Heart right ventricle (tissue), 16 donors: ENCODE data around the gene CDC73. TPM values are rescaled to one million over a fixed set of nuclear protein-coding genes. Genes with fewer than 3 reads are reported as not detected.

ENCODE experiments used
- ATAC-seq, 8 donors: fragments of 200-7000 bp; cut with Tn5 transposase; one replicate each; pipeline ENCODE4 v1.9.1; 2020; ENCODE audit warnings: mild to moderate bottlenecking in 8 of 8, moderate library complexity in 8 of 8, moderate number of reproducible peaks in 1 of 8
- DNase-seq, 2 donors: peaks; one replicate each; pipeline ENCODE4 v3.0.0-alpha.2; 2020
- H3K27ac ChIP-seq, 10 donors: fragments of 200-600 bp; sonication (generic) in 2 of 10; one replicate each; pipeline versions ENCODE4 v1.5.0 to v1.8.0; 2020 to 2022; ENCODE audit warnings: mild to moderate bottlenecking in 3 of 10
- H3K27me3 ChIP-seq, 7 donors: fragments of 200-600 bp; one replicate each; pipeline ENCODE4 v1.8.0; 2021 to 2022; ENCODE audit warnings: mild to moderate bottlenecking in 2 of 7
- H3K36me3 ChIP-seq, 9 donors: fragments of 200-600 bp; sonication (generic) in 1 of 9; one replicate each; pipeline versions ENCODE4 v1.5.0 to v1.8.0; 2020 to 2022; ENCODE audit warnings: mild to moderate bottlenecking in 2 of 9
- H3K4me1 ChIP-seq, 9 donors: fragments of 200-600 bp; sonication (generic) in 1 of 9; one replicate each; pipeline versions ENCODE4 v1.5.0 to v1.8.0; 2020 to 2022; ENCODE audit warnings: mild to moderate bottlenecking in 4 of 9
- H3K4me3 ChIP-seq, 10 donors: fragments of 200-600 bp; sonication (generic) in 2 of 10; one replicate each; pipeline versions ENCODE4 v1.5.0 to v1.8.0; 2020 to 2022; ENCODE audit warnings: mild to moderate bottlenecking in 7 of 10, moderate library complexity in 2 of 10
- H3K9me3 ChIP-seq, 11 donors: fragments of 200-600 bp in 10 of 11; sonication (generic) in 2 of 11; one replicate each; pipeline versions ENCODE4 v1.5.0 to v1.8.0; 2013 to 2022; ENCODE audit warnings: mild to moderate bottlenecking in 2 of 11, control low read depth in 1 of 11, moderate library complexity in 1 of 11
- CTCF ChIP-seq, 9 donors: fragments of 200-600 bp; sonication (generic) in 2 of 9; IDR thresholded peaks; one replicate each; pipeline versions ENCODE4 v1.5.0 to v1.8.0; 2021 to 2022; ENCODE audit warnings: antibody characterized with exemption in 9 of 9, mild to moderate bottlenecking in 5 of 9, moderate library complexity in 1 of 9
- WGBS, 2 donors: extraction: QIAGEN DNeasy Blood & Tissue Kit; methylation state at CpG; one replicate each; pipeline ENCODE4 v1.1.7; 2013; ENCODE audit warnings: inconsistent platforms in 1 of 2; 5-methylcytosine and 5-hydroxymethylcytosine counted together
- intact Hi-C, 10 donors: fragments of 100-400 bp; cut with DNase I; formaldehyde crosslinking; loops; one replicate each; pipeline versions ENCODE4 v1.11.1 to v1.14.2; 2022
- polyA plus RNA-seq, 2 donors: library from polyadenylated mRNA; stranded (reverse); fragments of 200-250 nt; gene quantifications; one replicate each; pipeline ENCODE4 v1.2.3, GENCODE V29; 2013
- total RNA-seq, 10 donors: library from RNA; stranded (reverse); fragmentation: NEBNext Ultra II Directional in 3 of 10; extraction: Animal tissue kit (Norgen Biotek cat#: 25700) in 3 of 10; gene quantifications; one replicate each; pipeline versions ENCODE4 v1.2.1 to v1.2.4, GENCODE V29; 2021 to 2023
- donor health status: Arrhythmogenic right ventricular cardiomyopathy.
- donor health status: ischemic (EF 13 %, LVEDD 7.1; RV severe dilation, severe dysfunction).
- donor health status: healthy with polysubstance abuse.
- donor health status: DM: no; HTN: yes; CAD: no.
- donor health status: DM: no; HTN: no; CAD: no.
- donor health status: ischemic (EF 25% LVEDD 6.9; RV normal size, moderate dysfunction).
- donor health status: ischemic (EF 25% LVEDD 5.7; RV mildly dilated, moderate dysfunction).
- donor health status: healthy.
- donor health status: DM: yes; HTN: yes; CAD: no.
- donor health status: Ischemic cardiomyopathy.
- donor health status: ischemic (EF 35%, LVEDD 5.7; RV mildly dilated, moderate dysfunction).
- donor health status: nonischemic (EF 11% LVEDD 7.7; RV severe dilation, severe dysfunction).
- donor health status: DM: yes; HTN: yes; CAD: no.
- donor health status: PGD.
- donor health status: ischemic (EF 29% LVEDD 5.4; RV normal size, mild dysfunction).
- donor health status: nonischemic (EF 23%, LVEDD 6.1; RV moderate dilation, normal function).

Gene CDC73
- total and polyA plus RNA-seq, 12 donors = 9.2 to 70.2 (median 54.2) TPM

- TF ChIP-seq CTCF (IDR thresholded peaks at IDR 0.05) = no peak
- DNase-seq = peak; percentile 34 to 47
- peaks cover 0 to 26% (median 16%) of the 10 kb centered on the region in 9 donors for H3K4me1 ChIP-seq
- H3K27me3 ChIP-seq = no peaks in the 10 kb centered on the region
- peaks cover 0 to 21% (median 6%) of the 10 kb centered on the region in 9 donors for H3K36me3 ChIP-seq
- peak overlapping the region; percentile 65 to 96 (median 84) for H3K4me3 ChIP-seq
- intact Hi-C loops = loop anchor here in 7 of 10 donors (1.0 to 10.0 kb wide), 8 partner anchors 16 to 630 kb away; partner anchors contain the start of genes RO60 (in 2 of the 7), UCHL5 (in 2 of the 7) and CDC73 (in 1 of the 7)
- WGBS, 2 donors = 0 to 1% methylated on average over 24 of the region's 24 CpGs
- peak overlapping the region; percentile 25 to 96 (median 94) for H3K27ac ChIP-seq
- peak; percentile 46 to 71 (median 58) for ATAC-seq
- H3K9me3 ChIP-seq = no peaks in the 10 kb centered on the region
Observed at GRCh38 chr1:193104502-193104906, 17.3 kb upstream of the CDC73 start.

GRCh38 chr1:193104907-193105820, 16.7 kb upstream of the CDC73 start, which contains the start of gene GLRX2:
Gene GLRX2 (minus strand): TSS chr1:193105414. CDS start chr1:193105382, 32 bp downstream.
- peak in 4 of 9 donors; percentile 19 to 43 (median 29) for TF ChIP-seq CTCF (IDR thresholded peaks at IDR 0.05)
- Histone ChIP-seq H3K4me1 (peaks cover 0 to 26% (median 16%) of the 10 kb centered on the region in 9 donors), H3K36me3 (peaks cover 0 to 14% (median 0%) of the 10 kb centered on the region in 9 donors), H3K27me3 (no peaks in the 10 kb centered on the region), H3K9me3 (no peaks in the 10 kb centered on the region), H3K4me3 (peak within 1 kb of the TSS; percentile 65 to 96 (median 84)), H3K27ac (peak within 1 kb of the TSS; percentile 25 to 96 (median 94))
- ATAC-seq (peak; percentile 96 to 99 (median 98)), DNase-seq (peak; percentile 83 to 90)
- 0% methylated on average over 64 to 73 of the region's 73 CpGs for WGBS, 2 donors
- intact Hi-C loops = loop anchor here in 7 of 10 donors (1.0 to 10.0 kb wide), 9 partner anchors 16 to 630 kb away; partner anchors contain the start of genes RO60 (in 2 of the 7), UCHL5 (in 2 of the 7) and CDC73 (in 1 of the 7)

GRCh38 chr1:193105821-193106177, 16.0 kb upstream of the CDC73 start:
- H3K27me3 ChIP-seq = no peaks in the 10 kb centered on the region
- TF ChIP-seq CTCF (IDR thresholded peaks at IDR 0.05) = no peak
- H3K9me3 ChIP-seq = no peaks in the 10 kb centered on the region
- H3K36me3 ChIP-seq = peaks cover 0 to 8% (median 0%) of the 10 kb centered on the region in 9 donors
- H3K4me3 ChIP-seq = peak overlapping the region; percentile 65 to 96 (median 84)
- DNase-seq (no peak), ATAC-seq (no peak)
- WGBS, 2 donors = 37 to 40% methylated on average over 4 of the region's 4 CpGs
- peak overlapping the region; percentile 25 to 96 (median 94) for H3K27ac ChIP-seq
- intact Hi-C loops = loop anchor here in 6 of 10 donors (1.0 to 10.0 kb wide), 6 partner anchors 15 to 631 kb away; partner anchors contain the start of genes CDC73 (in 1 of the 6), RO60 (in 1 of the 6) and UCHL5 (in 1 of the 6)
- peaks cover 0 to 26% (median 16%) of the 10 kb centered on the region in 9 donors for H3K4me1 ChIP-seq

- H3K9me3 ChIP-seq = no peaks in the 10 kb centered on the region
- no peaks in the 10 kb centered on the region for H3K27me3 ChIP-seq
- H3K36me3 ChIP-seq = no peaks in the 10 kb centered on the region
- WGBS, 2 donors = 79 to 89% methylated on average over 3 of the region's 3 CpGs
- H3K4me3 ChIP-seq = no peak overlapping the region
- intact Hi-C loops = loop anchor here in 1 of 10 donors (10.0 kb wide), 1 partner anchor 634 kb away; no protein-coding TSS in a partner anchor
- ATAC-seq (no peak), DNase-seq (no peak)
- no peak overlapping the region for H3K27ac ChIP-seq
- peaks cover 0 to 29% (median 14%) of the 10 kb centered on the region in 9 donors for H3K4me1 ChIP-seq
- no peak for TF ChIP-seq CTCF (IDR thresholded peaks at IDR 0.05)
Observed at GRCh38 chr1:193108471-193108870, 13.4 kb upstream of the CDC73 start.
